ENCODE measurements around the gene TNFRSF25. TPM values are rescaled to one million over a fixed set of nuclear protein-coding genes. Genes with fewer than 3 reads are reported as not detected.

Gene TNFRSF25
- polyA plus RNA-seq, 1 of the 3 experiments (the other 2 are of a cell fraction), result 20.8 TPM

- Histone ChIP-seq H3K9ac (no peak overlapping the region), H3K36me3 (replicated peaks in 1 of 2; ENCODE audit: control insufficient read depth in 1 of 2, insufficient read depth in 2 of 2, low read length in 1 of 2) (no peaks in the 10 kb centered on the region), H3K4me3 (ENCODE audit: low read depth in 2 of 2, low read length in 1 of 2) (no peak overlapping the region), H3K9me3 (no peaks in the 10 kb centered on the region), H4K20me1 (ENCODE audit: insufficient read depth) (no peaks in the 10 kb centered on the region), H3F3A (replicated peaks; ENCODE audit: insufficient read depth) (no peaks in the 10 kb centered on the region), H3K27me3 (ENCODE audit: insufficient read depth) (no peaks in the 10 kb centered on the region), H3K27ac (ENCODE audit: low read depth in 2 of 2, low read length in 1 of 2) (no peak overlapping the region), H2AFZ (ENCODE audit: low read depth) (no peak overlapping the region), H3K9me2 (no peaks in the 10 kb centered on the region), H3K79me2 (ENCODE audit: insufficient read depth) (no peaks in the 10 kb centered on the region), H3K4me2 (no peak overlapping the region), H3K4me1 (ENCODE audit: control insufficient read depth in 1 of 2, insufficient read depth in 2 of 2, low read depth in 1 of 2, low read length in 1 of 2) (peaks cover 0 to 84% of the 10 kb centered on the region in 2 experiments; a peak in 2 of 4 replicates)
- TF ChIP-seq GABPA (IDR thresholded peaks at IDR 0.05; ENCODE audit: low read depth) (no peak), SMC3 (IDR thresholded peaks at IDR 0.05; ENCODE audit: low read depth, low read length) (no peak)
- ChIA-PET POLR2A (interaction anchor here (0.9 to 2.2 kb wide), 2 partner anchors 16 to 18 kb away, joined by 5 to 8 read pairs; no protein-coding TSS in a partner anchor), CTCF (interaction anchor here (0.8 to 17.4 kb wide), 4 partner anchors 8 to 20 kb away, joined by 3 to 211 read pairs (median 5); partner anchors contain the start of gene PLEKHG5)
- 89% methylated on average over 9 of the region's 20 CpGs for WGBS (ENCODE audit: low lambda C conversion rate)
- peak; percentile 32 for DNase-seq
Measured at GRCh38 chr1:6503884-6504602, 38.1 kb upstream of the TNFRSF25 start.

GRCh38 chr1:6502000-6502891, 36.3 kb upstream of the TNFRSF25 start:
- no peak overlapping the region for H3K4me3 ChIP-seq (ENCODE audit: low read depth in 2 of 2, low read length in 1 of 2)
- H3K9me3 ChIP-seq, result no peaks in the 10 kb centered on the region
- H3K9me2 ChIP-seq, result no peaks in the 10 kb centered on the region
- no peaks in the 10 kb centered on the region for H3K27me3 ChIP-seq (ENCODE audit: insufficient read depth)
- TF ChIP-seq SMC3 (IDR thresholded peaks at IDR 0.05; ENCODE audit: low read depth, low read length) (peak; percentile 11; the same call in 1 of the 2 replicates), EZH2phosphoT487 (IDR thresholded peaks at IDR 0.05; ENCODE audit: borderline replicate concordance, low read depth) (no peak), NRF1 (IDR thresholded peaks at IDR 0.05; ENCODE audit: low read depth, low read length) (no peak), USF2 (IDR thresholded peaks at IDR 0.05; ENCODE audit: borderline replicate concordance, low read depth, low read length) (no peak), RCOR1 (IDR thresholded peaks at IDR 0.05; ENCODE audit: low read length) (no peak), FOXJ3 (CRISPR knock-in tag; IDR thresholded peaks at IDR 0.05) (peak; percentile 51; the same call in 1 of the 2 replicates), EP300 (IDR thresholded peaks at IDR 0.05; ENCODE audit: borderline replicate concordance in 1 of 2, low read depth in 1 of 2, low read length in 1 of 2) (0 out of 4 replicates have a peak, but pooled peaks of 1 of the 2 experiments have one; percentile 23), CHD2 (IDR thresholded peaks at IDR 0.05; ENCODE audit: low read length, partially characterized antibody) (peak; percentile 14), USF1 (IDR thresholded peaks at IDR 0.05; ENCODE audit: borderline replicate concordance, low read depth) (no peak), GABPA (IDR thresholded peaks at IDR 0.05; ENCODE audit: low read depth) (no peak), SIN3A (IDR thresholded peaks at IDR 0.05; ENCODE audit: borderline replicate concordance, low read depth, low read length) (no peak), MXI1 (IDR thresholded peaks at IDR 0.05; ENCODE audit: low read depth, low read length) (peak; percentile 73; the same call in 1 of the 2 replicates)
- peaks cover 0 to 81% of the 10 kb centered on the region in 2 experiments; a peak in 2 of 4 replicates for H3K4me1 ChIP-seq (ENCODE audit: control insufficient read depth in 1 of 2, insufficient read depth in 2 of 2, low read depth in 1 of 2, low read length in 1 of 2)
- no peaks in the 10 kb centered on the region for H4K20me1 ChIP-seq (ENCODE audit: insufficient read depth)
- CTCF ChIA-PET, result interaction anchor here (0.6 to 17.4 kb wide), 8 partner anchors 13 to 264 kb away, joined by 3 to 211 read pairs (median 5); partner anchors contain the start of genes NOL9, PLEKHG5 and TAS1R1
- H3K79me2 ChIP-seq (ENCODE audit: insufficient read depth), result no peaks in the 10 kb centered on the region
- H2AFZ ChIP-seq (ENCODE audit: low read depth), result no peak overlapping the region
- POLR2A ChIA-PET, result interaction anchor here (1.0 to 2.2 kb wide), 2 partner anchors 11 to 18 kb away, joined by 3 to 8 read pairs; partner anchors contain the start of gene PLEKHG5
- no peak overlapping the region for H3K9ac ChIP-seq
- DNase-seq, result peak; percentile 78
- no peaks in the 10 kb centered on the region for H3K36me3 ChIP-seq (replicated peaks in 1 of 2; ENCODE audit: control insufficient read depth in 1 of 2, insufficient read depth in 2 of 2, low read length in 1 of 2)
- peak overlapping the region in 1 of 2 experiments; percentile 65; a peak in 1 of 4 replicates for H3K27ac ChIP-seq (ENCODE audit: low read depth in 2 of 2, low read length in 1 of 2)
- H3K4me2 ChIP-seq, result no peak overlapping the region
- H3F3A ChIP-seq (replicated peaks; ENCODE audit: insufficient read depth), result no peaks in the 10 kb centered on the region
- WGBS (ENCODE audit: low lambda C conversion rate), result 93% methylated on average over 5 of the region's 31 CpGs
